ENCODE measurements around the gene HS1BP3.

The HS1BP3 gene

GRCh38 chr2:20674309-20674965 lies 23.5 kb upstream of the HS1BP3 start:
- no peak for DNase-seq

GRCh38 chr2:20673686-20674308 lies 22.9 kb upstream of the HS1BP3 start:
- DNase-seq: no peak

- DNase-seq: no peak
These were observed 21.5 kb upstream of the HS1BP3 start for GRCh38 chr2:20672201-20672951.

GRCh38 chr2:20671736-20672080 lies 20.8 kb upstream of the HS1BP3 start:
- no peak for DNase-seq

GRCh38 chr2:20671036-20671735 lies 20.3 kb upstream of the HS1BP3 start:
- no peak for DNase-seq

- no peak for DNase-seq
These were observed 19.6 kb upstream of the HS1BP3 start for GRCh38 chr2:20670315-20671035.

GRCh38 chr2:20669562-20670314 lies 18.8 kb upstream of the HS1BP3 start:
- DNase-seq: no peak

GRCh38 chr2:20668871-20669475 lies 18.1 kb upstream of the HS1BP3 start:
- DNase-seq: no peak

- no peak for DNase-seq
These were observed 17.6 kb upstream of the HS1BP3 start for GRCh38 chr2:20668451-20668850.

GRCh38 chr2:20667531-20668401 lies 16.9 kb upstream of the HS1BP3 start:
- no peak for DNase-seq

GRCh38 chr2:20667151-20667530 lies 16.2 kb upstream of the HS1BP3 start:
- DNase-seq: no peak

GRCh38 chr2:20666304-20667150 lies 15.6 kb upstream of the HS1BP3 start, which contains the start of gene GDF7:
GDF7 (plus strand) TSS chr2:20667144; CDS start chr2:20667240, 96 bp downstream.
- DNase-seq: no peak

- DNase-seq: no peak
These were observed 15.1 kb upstream of the HS1BP3 start for GRCh38 chr2:20666005-20666303.

- no peak for DNase-seq
These were observed 14.5 kb upstream of the HS1BP3 start for GRCh38 chr2:20665243-20666004.

GRCh38 chr2:20664431-20665242 lies 13.7 kb upstream of the HS1BP3 start:
- DNase-seq: no peak

- DNase-seq: no peak
These were observed 13.1 kb upstream of the HS1BP3 start for GRCh38 chr2:20664071-20664390.

- no peak for DNase-seq
These were observed 12.5 kb upstream of the HS1BP3 start for GRCh38 chr2:20663196-20664070.
